Measurements from ENCODE around the gene NACAD.

Gene NACAD

GRCh38 chr7:45073786-45074527 lies 14.8 kb downstream of the NACAD start:
- H3K4me3 ChIP-seq (ENCODE audit: low read depth, low read length) = no peak overlapping the region
- TF ChIP-seq, protein P1, sequence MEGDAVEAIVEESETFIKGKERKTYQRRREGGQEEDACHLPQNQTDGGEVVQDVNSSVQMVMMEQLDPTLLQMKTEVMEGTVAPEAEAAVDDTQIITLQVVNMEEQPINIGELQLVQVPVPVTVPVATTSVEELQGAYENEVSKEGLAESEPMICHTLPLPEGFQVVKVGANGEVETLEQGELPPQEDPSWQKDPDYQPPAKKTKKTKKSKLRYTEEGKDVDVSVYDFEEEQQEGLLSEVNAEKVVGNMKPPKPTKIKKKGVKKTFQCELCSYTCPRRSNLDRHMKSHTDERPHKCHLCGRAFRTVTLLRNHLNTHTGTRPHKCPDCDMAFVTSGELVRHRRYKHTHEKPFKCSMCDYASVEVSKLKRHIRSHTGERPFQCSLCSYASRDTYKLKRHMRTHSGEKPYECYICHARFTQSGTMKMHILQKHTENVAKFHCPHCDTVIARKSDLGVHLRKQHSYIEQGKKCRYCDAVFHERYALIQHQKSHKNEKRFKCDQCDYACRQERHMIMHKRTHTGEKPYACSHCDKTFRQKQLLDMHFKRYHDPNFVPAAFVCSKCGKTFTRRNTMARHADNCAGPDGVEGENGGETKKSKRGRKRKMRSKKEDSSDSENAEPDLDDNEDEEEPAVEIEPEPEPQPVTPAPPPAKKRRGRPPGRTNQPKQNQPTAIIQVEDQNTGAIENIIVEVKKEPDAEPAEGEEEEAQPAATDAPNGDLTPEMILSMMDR (IDR thresholded peaks at IDR 0.05; ENCODE audit: insufficient read depth, low read depth, low read length, missing control alignments) = no peak
- DNase-seq (ENCODE audit: low read depth) = no peak

DNA sequence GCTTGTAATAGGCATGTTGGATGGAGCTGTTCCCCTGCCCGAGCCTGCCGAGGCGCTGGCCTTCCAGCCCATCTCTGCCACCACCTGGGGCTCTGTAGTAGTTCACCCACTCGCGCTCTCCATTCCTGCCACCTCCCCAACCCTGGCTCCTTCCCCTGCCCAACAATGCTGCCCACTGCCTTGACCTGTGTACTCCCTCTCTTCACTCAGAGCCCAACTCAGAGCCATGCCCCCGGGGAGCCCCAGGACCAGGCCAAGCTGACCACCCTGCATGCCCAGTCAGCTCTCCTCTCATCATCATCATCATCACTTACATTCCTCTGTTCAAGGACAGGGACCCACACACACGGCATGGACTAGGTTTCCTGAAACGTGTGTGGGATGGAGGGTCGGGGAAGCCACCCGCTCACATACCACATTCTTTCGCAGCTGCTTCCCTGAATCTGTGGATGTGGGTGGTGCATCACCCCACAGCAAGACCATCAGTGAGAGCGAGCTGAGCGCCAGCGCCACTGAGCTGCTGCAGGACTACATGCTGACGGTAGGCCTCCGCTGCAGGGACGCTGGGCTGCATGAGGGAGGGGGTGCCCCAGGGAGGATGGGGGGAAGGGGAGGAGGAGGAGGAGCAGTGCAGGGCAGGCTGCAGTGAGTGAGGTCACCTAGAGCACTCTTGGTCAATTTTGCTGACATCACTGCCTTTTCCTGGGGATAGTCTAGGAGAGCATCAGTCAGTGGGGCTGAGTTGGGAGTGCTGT lies 15.6 kb downstream of the NACAD start:
- no peak overlapping the region for H3K4me3 ChIP-seq (ENCODE audit: low read depth, low read length)
- DNase-seq (ENCODE audit: low read depth) = no peak
- TF ChIP-seq, protein P1 (IDR thresholded peaks at IDR 0.05; ENCODE audit: insufficient read depth, low read depth, low read length, missing control alignments) = no peak

- no peak for DNase-seq (ENCODE audit: low read depth)
- no peak overlapping the region for H3K4me3 ChIP-seq (ENCODE audit: low read depth, low read length)
- TF ChIP-seq, protein P1 (IDR thresholded peaks at IDR 0.05; ENCODE audit: insufficient read depth, low read depth, low read length, missing control alignments) = no peak
Observed at GRCh38 chr7:45072131-45073030, 16.4 kb downstream of the NACAD start.

DNA sequence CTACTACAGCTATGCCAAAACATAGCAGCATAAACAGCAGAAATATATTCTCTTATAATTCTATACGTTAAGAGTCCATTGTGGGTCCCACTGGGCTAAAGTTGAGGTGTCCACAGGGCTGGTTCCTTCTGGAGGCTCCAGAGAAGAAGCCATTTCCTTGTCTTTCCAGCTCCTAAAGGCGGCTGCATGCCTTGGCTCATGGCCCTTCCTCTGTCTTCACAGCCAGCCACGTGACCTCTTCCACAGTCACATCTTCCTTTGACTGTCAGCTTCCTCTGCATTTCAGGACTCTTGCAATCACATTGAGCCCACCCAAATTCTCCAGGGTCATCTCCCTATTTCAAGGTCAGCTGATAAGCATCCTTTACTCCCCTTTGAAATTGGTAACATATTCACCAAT lies 17.2 kb downstream of the NACAD start:
- TF ChIP-seq, protein P1 (IDR thresholded peaks at IDR 0.05; ENCODE audit: insufficient read depth, low read depth, low read length, missing control alignments) = no peak
- DNase-seq (ENCODE audit: low read depth) = no peak
- H3K4me3 ChIP-seq (ENCODE audit: low read depth, low read length) = no peak overlapping the region

DNA sequence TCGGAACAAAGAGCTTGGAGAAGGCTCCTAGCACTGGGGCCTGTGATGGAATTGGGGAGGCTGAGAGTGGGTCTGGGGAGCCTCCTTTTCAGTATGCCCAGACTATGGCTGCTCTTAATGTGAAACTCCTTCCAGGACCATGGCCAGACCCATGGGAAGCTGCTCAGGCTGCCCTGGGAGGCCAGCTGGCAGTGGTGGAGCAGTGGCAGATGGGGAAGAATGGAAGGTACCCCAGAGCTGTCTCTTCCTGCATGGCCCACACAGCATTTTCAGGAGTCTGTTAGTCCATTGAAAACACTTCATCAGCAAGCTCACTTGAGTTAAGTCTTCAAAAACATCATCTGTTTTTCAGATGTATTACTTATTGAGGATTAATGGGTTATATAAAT lies 18.5 kb downstream of the NACAD start:
- TF ChIP-seq, protein P1 (IDR thresholded peaks at IDR 0.05; ENCODE audit: insufficient read depth, low read depth, low read length, missing control alignments) = no peak
- H3K4me3 ChIP-seq (ENCODE audit: low read depth, low read length) = no peak overlapping the region
- no peak for DNase-seq (ENCODE audit: low read depth)

GRCh38 chr7:45069444-45070253 lies 19.1 kb downstream of the NACAD start:
- DNase-seq (ENCODE audit: low read depth) = no peak
- H3K4me3 ChIP-seq (ENCODE audit: low read depth, low read length) = no peak overlapping the region
- TF ChIP-seq, protein P1 (IDR thresholded peaks at IDR 0.05; ENCODE audit: insufficient read depth, low read depth, low read length, missing control alignments) = no peak
